Skeletal muscle tissue (tissue), 4 donors: ENCODE data around the gene TMEM245. TPM values are rescaled to one million over a fixed set of nuclear protein-coding genes. Genes with fewer than 3 reads are reported as not detected.
A peak's percentile ranks its signal among the peaks of the same experiment; 100 is the strongest.

Source experiments
- H3K27ac ChIP-seq: one replicate; pipeline ENCODE4 v1.7.0; 2013; ENCODE audit warnings: mild to moderate bottlenecking, low read depth, low read length, inconsistent platforms
- H3K27me3 ChIP-seq, 3 donors: one replicate each; pipeline ENCODE4 v1.7.0; 2013; ENCODE audit warnings: low read length in 3 of 3; ENCODE audit not compliant: control insufficient read depth in 3 of 3, insufficient read depth in 3 of 3
- H3K36me3 ChIP-seq, 3 donors: one replicate each; pipeline ENCODE4 v1.7.0; 2013; ENCODE audit warnings: low read length in 3 of 3; ENCODE audit not compliant: control insufficient read depth in 3 of 3, insufficient read depth in 3 of 3
- H3K4me1 ChIP-seq, 3 donors: one replicate each; pipeline ENCODE4 v1.7.0; 2013; ENCODE audit warnings: low read length in 3 of 3, mild to moderate bottlenecking in 3 of 3; ENCODE audit not compliant: control insufficient read depth in 3 of 3, insufficient read depth in 3 of 3
- H3K4me3 ChIP-seq, 3 donors: one replicate each; pipeline ENCODE4 v1.7.0; 2013; ENCODE audit warnings: low read length in 3 of 3
- H3K9ac ChIP-seq, 3 donors: one replicate each; pipeline ENCODE4 v1.7.0; 2013; ENCODE audit warnings: low read length in 3 of 3, mild to moderate bottlenecking in 3 of 3, moderate library complexity in 2 of 3, low read depth in 1 of 3
- H3K9me3 ChIP-seq, 3 donors: one replicate each; pipeline ENCODE4 v1.7.0; 2013; ENCODE audit warnings: low read length in 3 of 3; ENCODE audit not compliant: control insufficient read depth in 3 of 3
- total RNA-seq: library from RNA; depleted of rRNA; stranded (reverse); fragments of >200 nt; gene quantifications from one replicate; pipeline ENCODE4 v1.2.3, GENCODE V29; 2014
- donor health status: Osteomylitis.

The TMEM245 gene
- total RNA-seq, 1 donor from 2014 or later = 62.6 TPM

DNA sequence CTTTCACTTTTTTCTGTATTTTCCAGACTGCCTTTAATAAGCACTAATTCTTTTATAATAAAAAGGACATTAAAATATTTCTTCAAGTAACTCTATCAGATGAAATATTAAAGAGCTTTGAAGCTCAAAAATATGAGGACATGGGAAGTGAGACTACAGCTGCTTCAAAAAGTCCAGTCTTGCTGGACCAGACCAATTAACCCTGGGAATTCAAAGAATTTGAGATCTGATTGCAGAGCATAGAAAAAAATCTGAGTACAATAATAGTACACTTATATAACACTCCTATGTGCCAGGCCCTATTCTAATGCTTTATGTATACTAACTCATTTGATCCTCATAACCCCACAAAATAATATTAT lies 9.8 kb downstream of the TMEM245 start:
- H3K9ac ChIP-seq = peak overlapping the region in 2 of 3 donors; percentile 5 to 36
- no peak overlapping the region for H3K4me3 ChIP-seq
- H3K4me1 ChIP-seq = peaks cover 25 to 45% (median 40%) of the 10 kb centered on the region in 3 donors
- peaks cover 0 to 7% (median 0%) of the 10 kb centered on the region in 3 donors for H3K36me3 ChIP-seq
- H3K9me3 ChIP-seq = no peaks in the 10 kb centered on the region
- no peaks in the 10 kb centered on the region for H3K27me3 ChIP-seq
- H3K27ac ChIP-seq = peak overlapping the region; percentile 59

DNA sequence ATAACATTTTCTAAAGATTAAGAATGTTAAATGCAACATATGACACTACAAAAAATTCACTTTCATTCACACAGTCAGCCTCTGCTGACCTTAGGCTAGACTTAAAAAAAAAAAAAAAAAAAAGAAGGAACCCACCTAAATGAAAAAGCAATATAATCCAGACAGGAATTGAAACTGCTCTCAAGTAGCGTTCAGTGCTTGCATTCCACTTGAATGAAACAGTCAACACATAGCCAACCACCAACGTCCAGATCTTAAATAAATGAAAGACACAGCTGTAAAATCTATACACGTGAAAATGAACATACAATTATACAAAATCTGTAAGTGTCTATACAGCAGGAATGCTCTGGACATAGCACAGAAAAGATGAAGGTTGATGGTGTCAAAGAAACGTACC lies 11.4 kb downstream of the TMEM245 start:
- peaks cover 10 to 35% (median 24%) of the 10 kb centered on the region in 3 donors for H3K4me1 ChIP-seq
- H3K4me3 ChIP-seq = peak overlapping the region in 1 of 3 donors; percentile 7
- no peaks in the 10 kb centered on the region for H3K27me3 ChIP-seq
- peak overlapping the region in 1 of 3 donors; percentile 1 for H3K9ac ChIP-seq
- H3K36me3 ChIP-seq = peaks cover 0 to 7% (median 0%) of the 10 kb centered on the region in 3 donors
- no peaks in the 10 kb centered on the region for H3K9me3 ChIP-seq
- peak overlapping the region; percentile 27 for H3K27ac ChIP-seq

DNA sequence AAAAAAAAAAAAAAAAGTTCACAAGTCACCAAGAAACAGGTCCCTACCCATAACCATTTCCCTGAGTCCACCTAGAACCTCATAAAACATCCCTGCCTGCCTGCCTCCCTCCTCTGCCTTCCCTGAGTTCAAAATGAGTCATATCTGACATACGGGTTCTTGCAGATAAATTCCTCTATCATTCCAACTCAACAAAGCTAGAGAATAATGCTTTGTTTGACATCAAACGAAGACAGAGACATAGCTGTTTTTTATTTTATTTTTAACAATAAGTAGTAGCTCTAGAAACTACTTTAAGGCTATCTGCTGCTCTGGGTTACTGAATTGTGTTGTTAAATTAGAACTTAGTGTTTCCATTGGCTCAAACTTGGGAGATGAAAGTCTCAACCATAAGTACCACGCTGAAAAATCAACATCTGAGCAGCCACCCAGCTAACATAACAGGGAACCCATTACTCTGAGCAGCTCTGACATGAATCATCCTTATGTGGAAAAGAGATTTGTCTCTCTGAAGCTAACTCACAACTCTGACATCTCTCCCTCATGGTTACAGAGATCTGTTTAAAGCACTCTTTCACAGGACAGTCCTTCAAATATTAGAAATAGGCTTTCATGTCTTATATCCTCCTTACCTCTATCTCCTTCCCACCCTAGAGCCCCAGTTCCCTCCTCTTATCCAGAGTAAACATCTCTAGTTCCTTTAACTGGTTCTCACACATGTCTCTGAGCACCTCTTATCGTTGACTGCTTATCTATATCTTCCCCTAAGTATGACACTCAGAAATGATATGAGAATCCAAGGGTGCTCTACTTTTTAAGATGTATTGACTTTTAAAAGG lies 12.1 kb downstream of the TMEM245 start:
- Histone ChIP-seq H3K9ac (no peak overlapping the region), H3K27me3 (no peaks in the 10 kb centered on the region), H3K4me1 (peaks cover 8 to 35% (median 24%) of the 10 kb centered on the region in 3 donors), H3K9me3 (no peaks in the 10 kb centered on the region), H3K4me3 (peak overlapping the region in 1 of 3 donors; percentile 23), H3K27ac (peak overlapping the region; percentile 27), H3K36me3 (peaks cover 0 to 7% (median 0%) of the 10 kb centered on the region in 3 donors)

DNA sequence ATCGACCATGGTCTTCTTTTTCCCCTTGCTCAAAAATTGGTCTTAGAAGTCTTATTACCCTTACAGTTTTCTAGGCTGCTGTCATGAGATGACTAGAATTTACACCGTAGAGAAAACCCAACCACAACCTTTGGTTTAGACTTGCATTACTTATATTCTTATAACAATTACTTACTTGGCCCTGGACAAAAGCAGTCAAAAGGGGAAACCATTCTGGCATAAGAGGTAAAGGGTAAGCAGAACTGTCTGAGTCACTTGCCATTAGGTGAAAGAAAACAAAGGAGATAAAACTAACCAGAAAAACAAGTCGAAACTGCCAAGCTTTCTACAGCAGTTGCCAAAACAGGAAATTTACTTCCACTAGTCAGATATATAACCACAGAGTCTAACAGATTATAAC lies 17.9 kb downstream of the TMEM245 start:
- no peak overlapping the region for H3K9ac ChIP-seq
- H3K4me3 ChIP-seq = no peak overlapping the region
- peaks cover 0 to 7% (median 0%) of the 10 kb centered on the region in 3 donors for H3K36me3 ChIP-seq
- peak overlapping the region; percentile 28 for H3K27ac ChIP-seq
- H3K27me3 ChIP-seq = no peaks in the 10 kb centered on the region
- H3K4me1 ChIP-seq = peaks cover 37 to 48% (median 44%) of the 10 kb centered on the region in 3 donors
- H3K9me3 ChIP-seq = no peaks in the 10 kb centered on the region

DNA sequence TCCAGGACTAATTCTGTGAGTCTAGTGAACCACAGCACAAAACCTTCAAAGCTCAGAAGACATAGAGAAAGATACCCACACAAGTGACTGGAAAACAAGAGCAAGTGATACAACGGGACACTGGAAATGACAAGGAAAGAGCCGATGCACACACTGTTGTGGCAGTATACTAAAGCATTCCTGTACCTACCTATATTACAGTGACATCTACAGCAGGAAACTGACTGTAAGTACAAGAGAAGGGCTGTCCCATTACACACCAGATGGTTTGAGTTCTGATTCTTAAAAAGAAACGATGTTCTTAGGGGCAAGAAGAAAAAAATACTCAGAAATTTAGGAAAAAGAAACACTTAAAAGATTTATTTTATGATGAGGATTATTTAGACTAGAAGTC lies 18.5 kb downstream of the TMEM245 start:
- peak overlapping the region; percentile 28 for H3K27ac ChIP-seq
- H3K27me3 ChIP-seq = no peaks in the 10 kb centered on the region
- peaks cover 0 to 7% (median 0%) of the 10 kb centered on the region in 3 donors for H3K36me3 ChIP-seq
- no peaks in the 10 kb centered on the region for H3K9me3 ChIP-seq
- peaks cover 41 to 54% (median 48%) of the 10 kb centered on the region in 3 donors for H3K4me1 ChIP-seq
- H3K4me3 ChIP-seq = no peak overlapping the region
- H3K9ac ChIP-seq = no peak overlapping the region

DNA sequence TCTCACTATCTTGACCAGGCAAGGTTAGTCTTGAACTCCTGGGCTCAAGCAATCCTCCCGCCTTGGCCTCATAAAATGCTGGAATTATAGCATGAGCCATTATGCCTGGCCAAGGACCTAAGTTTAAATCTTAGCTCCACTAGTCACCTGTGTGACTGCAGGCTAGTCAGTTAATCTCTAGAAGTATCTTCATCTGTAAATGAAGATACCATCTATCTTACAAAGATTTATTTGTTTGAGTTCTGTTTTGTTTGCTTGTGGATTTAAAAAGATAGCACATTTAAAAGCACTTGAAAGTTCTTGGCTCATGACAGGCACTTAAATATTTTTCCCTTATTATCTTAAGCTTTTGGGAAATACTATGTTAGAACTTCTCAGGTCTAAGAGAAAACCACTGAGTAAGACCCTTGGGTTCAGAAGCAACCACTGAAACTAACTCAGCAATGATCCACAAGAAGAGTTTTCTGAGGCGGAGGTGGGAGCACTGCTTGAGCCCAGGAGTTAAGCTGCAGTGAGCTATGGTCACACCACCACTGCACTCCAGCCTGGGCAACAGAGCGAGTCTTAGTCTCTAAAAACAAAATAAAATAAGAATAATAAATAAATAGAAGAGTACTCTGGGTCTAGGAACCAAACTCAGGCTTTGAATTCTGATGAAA lies 19.1 kb downstream of the TMEM245 start:
- Histone ChIP-seq H3K4me3 (no peak overlapping the region), H3K9ac (no peak overlapping the region), H3K27me3 (no peaks in the 10 kb centered on the region), H3K27ac (peak overlapping the region; percentile 28), H3K9me3 (no peaks in the 10 kb centered on the region), H3K36me3 (peaks cover 0 to 6% (median 0%) of the 10 kb centered on the region in 3 donors), H3K4me1 (peaks cover 46 to 59% (median 53%) of the 10 kb centered on the region in 3 donors)

DNA sequence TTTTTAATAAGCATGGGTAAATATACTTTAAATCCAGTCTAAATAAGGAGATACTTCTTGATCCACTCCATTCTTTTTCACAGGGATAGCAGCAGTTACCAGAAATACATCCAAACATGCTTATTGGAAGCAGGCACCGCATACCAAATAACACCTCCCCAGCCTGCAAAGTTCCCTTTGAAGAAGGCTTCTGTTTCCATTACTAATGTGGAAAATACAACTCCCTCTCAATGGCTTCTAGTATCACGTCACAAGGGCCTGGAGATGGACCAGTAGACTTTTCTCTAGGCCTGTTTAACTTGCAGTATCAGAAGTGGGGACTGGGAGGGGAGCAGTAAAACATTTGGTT lies 20.8 kb downstream of the TMEM245 start:
- Histone ChIP-seq H3K9me3 (no peaks in the 10 kb centered on the region), H3K27ac (peak overlapping the region; percentile 76), H3K36me3 (peaks cover 0 to 3% (median 0%) of the 10 kb centered on the region in 3 donors), H3K4me3 (peak overlapping the region in 2 of 3 donors; percentile 4 to 37), H3K27me3 (no peaks in the 10 kb centered on the region), H3K9ac (peak overlapping the region in 2 of 3 donors; percentile 12 to 52), H3K4me1 (peaks cover 61 to 77% (median 68%) of the 10 kb centered on the region in 3 donors)

DNA sequence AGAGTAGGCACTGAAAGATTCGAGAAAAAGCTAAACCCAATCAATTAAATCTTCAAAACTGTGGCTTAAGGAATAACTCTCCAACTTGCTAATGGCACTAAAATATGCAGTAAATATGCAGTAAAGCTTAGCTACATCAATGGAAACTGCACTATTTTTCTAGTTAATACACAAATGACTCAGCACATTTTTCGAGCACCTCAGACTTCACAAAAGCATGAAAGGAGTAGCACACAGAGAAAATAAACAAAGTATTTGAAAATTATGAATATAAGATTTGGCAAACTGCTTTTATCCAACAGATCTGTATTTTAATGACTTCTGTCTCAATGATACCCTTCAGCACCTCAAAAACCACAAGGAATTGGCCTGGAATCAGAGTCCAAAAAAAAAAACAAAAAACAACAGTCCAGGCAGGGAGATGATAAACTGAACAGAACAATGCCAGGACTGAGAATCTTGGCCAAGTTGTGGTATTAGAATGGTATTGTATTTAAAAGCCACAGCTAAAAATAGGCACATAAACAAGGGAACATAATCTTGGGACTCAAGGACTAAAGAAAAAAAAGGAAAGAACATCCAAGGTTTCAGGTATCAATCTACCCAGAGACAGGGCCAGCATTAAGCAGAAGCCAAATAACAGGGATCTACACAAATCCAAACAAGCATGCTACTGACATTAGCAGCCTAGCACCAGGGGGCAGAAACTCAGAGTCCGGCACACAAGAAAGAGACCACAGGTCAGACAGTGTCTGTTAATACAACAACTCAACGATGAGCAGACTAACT lies 21.4 kb downstream of the TMEM245 start:
- H3K27me3 ChIP-seq = no peaks in the 10 kb centered on the region
- H3K9ac ChIP-seq = peak overlapping the region; percentile 11 to 52 (median 12)
- H3K36me3 ChIP-seq = peaks cover 0 to 3% (median 0%) of the 10 kb centered on the region in 3 donors
- H3K4me1 ChIP-seq = peaks cover 61 to 80% (median 68%) of the 10 kb centered on the region in 3 donors
- peak overlapping the region; percentile 76 for H3K27ac ChIP-seq
- H3K4me3 ChIP-seq = peak overlapping the region; percentile 6 to 37 (median 20)
- H3K9me3 ChIP-seq = no peaks in the 10 kb centered on the region

DNA sequence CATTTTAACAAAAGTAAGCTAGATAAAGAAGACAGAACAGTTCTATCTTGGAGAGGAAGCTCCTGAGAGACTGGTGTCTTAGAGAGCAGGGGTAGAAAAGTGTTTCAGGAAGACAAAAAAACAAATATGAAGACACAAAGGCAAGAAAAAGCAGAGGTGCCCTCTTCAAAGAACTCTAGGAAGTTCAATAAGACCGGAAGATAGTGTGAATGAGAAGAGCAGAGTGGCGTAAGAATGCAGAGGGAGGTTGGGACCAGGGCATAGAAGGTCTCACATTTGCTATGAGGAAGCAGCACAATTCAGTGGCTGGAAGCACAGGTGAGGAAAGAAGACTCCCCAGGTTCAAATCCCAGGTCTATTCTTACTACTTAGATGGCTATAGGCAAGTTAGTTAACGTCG lies 22.6 kb downstream of the TMEM245 start:
- Histone ChIP-seq H3K9ac (no peak overlapping the region), H3K4me3 (no peak overlapping the region), H3K9me3 (no peaks in the 10 kb centered on the region), H3K27me3 (no peaks in the 10 kb centered on the region), H3K27ac (peak overlapping the region; percentile 76), H3K4me1 (peaks cover 61 to 80% (median 72%) of the 10 kb centered on the region in 3 donors), H3K36me3 (peaks cover 2 to 8% (median 7%) of the 10 kb centered on the region in 3 donors)
